AG04449 (cell line): ENCODE data around the gene MIEF1.

Experiments used
- CTCF ChIA-PET: fragments of 350-600 bp; formaldehyde crosslinking; extraction: SDS; loops from one replicate; lab custom pipeline; 2021; ENCODE audit warnings: antibody characterized with exemption; lab: Yijun Ruan, JAX
- POLR2A ChIA-PET: fragments of 400-600, 350-600 bp; formaldehyde crosslinking; extraction: SDS; loops from one replicate; lab custom pipeline; 2020; ENCODE audit warnings: antibody characterized with exemption, inconsistent platforms; lab: Yijun Ruan, JAX
- DNase-seq: peaks from one replicate; pipeline ENCODE4 v3.0.0-alpha.2; 2010; ENCODE audit warnings: low read depth, low spot score
- H3K4me3 ChIP-seq: 2 replicates; pipeline ENCODE4 v1.5.1; 2011; ENCODE audit warnings: low read depth, mild to moderate bottlenecking, control low read depth, low read length
- TF ChIP-seq, protein P1 (sequence below): IDR thresholded peaks from one replicate; pipeline ENCODE4 v1.5.1; 2011; ENCODE audit warnings: mild to moderate bottlenecking, moderate library complexity, low read length, control low read depth, inconsistent platforms; ENCODE audit not compliant: insufficient read depth; ENCODE audit errors: missing control alignments

MIEF1 gene

GRCh38 chr22:39496131-39496838, 5.8 kb upstream of the MIEF1 start:
- TF ChIP-seq, protein P1, sequence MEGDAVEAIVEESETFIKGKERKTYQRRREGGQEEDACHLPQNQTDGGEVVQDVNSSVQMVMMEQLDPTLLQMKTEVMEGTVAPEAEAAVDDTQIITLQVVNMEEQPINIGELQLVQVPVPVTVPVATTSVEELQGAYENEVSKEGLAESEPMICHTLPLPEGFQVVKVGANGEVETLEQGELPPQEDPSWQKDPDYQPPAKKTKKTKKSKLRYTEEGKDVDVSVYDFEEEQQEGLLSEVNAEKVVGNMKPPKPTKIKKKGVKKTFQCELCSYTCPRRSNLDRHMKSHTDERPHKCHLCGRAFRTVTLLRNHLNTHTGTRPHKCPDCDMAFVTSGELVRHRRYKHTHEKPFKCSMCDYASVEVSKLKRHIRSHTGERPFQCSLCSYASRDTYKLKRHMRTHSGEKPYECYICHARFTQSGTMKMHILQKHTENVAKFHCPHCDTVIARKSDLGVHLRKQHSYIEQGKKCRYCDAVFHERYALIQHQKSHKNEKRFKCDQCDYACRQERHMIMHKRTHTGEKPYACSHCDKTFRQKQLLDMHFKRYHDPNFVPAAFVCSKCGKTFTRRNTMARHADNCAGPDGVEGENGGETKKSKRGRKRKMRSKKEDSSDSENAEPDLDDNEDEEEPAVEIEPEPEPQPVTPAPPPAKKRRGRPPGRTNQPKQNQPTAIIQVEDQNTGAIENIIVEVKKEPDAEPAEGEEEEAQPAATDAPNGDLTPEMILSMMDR: peak; percentile 81
- no peak for DNase-seq
- ChIA-PET CTCF (interaction anchor here (0.6 to 10.7 kb wide), 23 partner anchors 9 to 862 kb away, joined by 3 to 222 read pairs (median 5); partner anchors contain the start of genes ATF4, RPS19BP1 and TAB1), POLR2A (interaction anchor here (1.0 to 1.2 kb wide), 2 partner anchors 24 to 27 kb away, joined by 3 to 5 read pairs; partner anchors contain the start of gene ATF4)
- H3K4me3 ChIP-seq: no peak overlapping the region

GRCh38 chr22:39497429-39497828, 4.7 kb upstream of the MIEF1 start:
- no peak overlapping the region for H3K4me3 ChIP-seq
- TF ChIP-seq, protein P1: no peak
- ChIA-PET POLR2A (no interaction called here), CTCF (interaction anchor here (1.1 to 10.7 kb wide), 8 partner anchors 8 to 539 kb away, joined by 4 to 222 read pairs (median 12); partner anchors contain the start of genes RPS19BP1 and TAB1)
- no peak for DNase-seq

DNA sequence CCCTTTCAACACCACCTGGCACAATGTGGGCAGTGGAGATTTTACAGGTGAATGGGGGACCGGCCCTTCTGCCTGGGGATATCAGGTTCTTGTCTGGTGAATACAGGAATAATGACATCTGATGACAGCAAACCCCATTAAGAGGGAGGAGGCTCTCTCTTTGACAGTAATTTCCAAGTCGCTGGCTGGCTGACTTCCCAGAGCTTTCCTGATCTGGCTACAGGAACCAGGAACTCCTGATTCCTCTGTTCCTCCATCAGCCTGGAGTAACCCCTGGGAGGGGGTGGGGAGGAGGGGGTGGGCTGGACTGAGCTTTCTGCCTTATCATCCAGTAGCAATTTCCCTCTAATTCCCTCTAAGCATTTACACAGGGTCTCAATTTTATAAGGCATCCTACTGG, 3.7 kb upstream of the MIEF1 start:
- TF ChIP-seq, protein P1: no peak
- CTCF ChIA-PET: interaction anchor here (0.9 to 10.7 kb wide), 6 partner anchors 16 to 538 kb away, joined by 3 to 222 read pairs (median 73); partner anchors contain the start of genes ATF4 and RPS19BP1

GRCh38 chr22:39498802-39499201, 3.3 kb upstream of the MIEF1 start:
- no peak for DNase-seq
- ChIA-PET CTCF (interaction anchor here (1.0 to 10.7 kb wide), 5 partner anchors 15 to 29 kb away, joined by 4 to 222 read pairs (median 132); partner anchors contain the start of genes ATF4 and RPS19BP1), POLR2A (no interaction called here)
- TF ChIP-seq, protein P1: no peak
- H3K4me3 ChIP-seq: no peak overlapping the region

More for the DNA sequence above, 3.7 kb upstream of the MIEF1 start:
- POLR2A ChIA-PET: no interaction called here
- no peak for DNase-seq
- H3K4me3 ChIP-seq: no peak overlapping the region

GRCh38 chr22:39500101-39500500, 2.0 kb upstream of the MIEF1 start:
- ChIA-PET CTCF (interaction anchor here (9.0 to 10.4 kb wide), 2 partner anchors 14 to 27 kb away, joined by 172 to 222 read pairs; partner anchors contain the start of gene RPS19BP1), POLR2A (no interaction called here)
- no peak for DNase-seq
- H3K4me3 ChIP-seq: no peak overlapping the region
- TF ChIP-seq, protein P1: no peak

- POLR2A ChIA-PET: interaction anchor here (0.6 to 1.6 kb wide), 9 partner anchors 14 to 184 kb away, joined by 3 to 16 read pairs (median 4); partner anchors contain the start of genes ATF4 and TAB1
- peak overlapping the region; percentile 75 for H3K4me3 ChIP-seq
- DNase-seq: no peak
- TF ChIP-seq, protein P1: no peak
- CTCF ChIA-PET: interaction anchor here (0.9 to 10.4 kb wide), 7 partner anchors 9 to 102 kb away, joined by 3 to 172 read pairs (median 5); partner anchors contain the start of gene TAB1
Observed at GRCh38 chr22:39501644-39502108, 414 bp upstream of the MIEF1 start.
